HG02938 (cell line): ENCODE data around the gene ITLN2.
"Not testable (repeated sequence)": the region's sequence is repeated elsewhere in the genome, so short reads cannot be mapped to it uniquely, and the experiment has no call there.

Source experiments
- ATAC-seq: cut with Tn5 transposase; IDR thresholded peaks from one replicate; pipeline ENCODE4 v1.9.1; 2021; ENCODE audit warnings: mild to moderate bottlenecking, moderate library complexity; ENCODE audit not compliant: unreplicated experiment

The ITLN2 gene

GRCh38 chr1:160954158-160955104 lies at the start of gene ITLN2:
Gene ITLN2, minus strand, starts transcription at chr1:160954809. Its CDS starts 68 bp downstream, at chr1:160954741.
- no peak for ATAC-seq

DNA sequence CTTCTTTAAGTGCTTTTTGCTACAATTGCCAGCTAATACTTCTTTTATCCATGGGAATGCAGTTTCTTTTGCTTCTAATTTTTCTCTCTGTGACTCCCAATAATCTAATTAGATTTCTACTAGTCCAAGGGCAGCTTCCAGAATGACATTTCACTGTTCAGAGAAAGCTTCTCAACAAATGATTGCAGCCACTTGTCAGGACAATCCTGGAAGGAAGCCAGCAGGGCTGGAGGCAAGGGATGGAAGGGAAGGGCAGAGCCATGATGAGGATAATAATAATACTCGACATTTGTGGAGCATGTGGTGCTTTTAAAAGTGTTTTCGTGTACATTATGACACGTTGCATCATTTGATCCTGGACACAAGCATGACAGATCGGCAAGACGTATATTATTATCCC lies 46.9 kb upstream of the ITLN2 start:
- ATAC-seq = no peak

DNA sequence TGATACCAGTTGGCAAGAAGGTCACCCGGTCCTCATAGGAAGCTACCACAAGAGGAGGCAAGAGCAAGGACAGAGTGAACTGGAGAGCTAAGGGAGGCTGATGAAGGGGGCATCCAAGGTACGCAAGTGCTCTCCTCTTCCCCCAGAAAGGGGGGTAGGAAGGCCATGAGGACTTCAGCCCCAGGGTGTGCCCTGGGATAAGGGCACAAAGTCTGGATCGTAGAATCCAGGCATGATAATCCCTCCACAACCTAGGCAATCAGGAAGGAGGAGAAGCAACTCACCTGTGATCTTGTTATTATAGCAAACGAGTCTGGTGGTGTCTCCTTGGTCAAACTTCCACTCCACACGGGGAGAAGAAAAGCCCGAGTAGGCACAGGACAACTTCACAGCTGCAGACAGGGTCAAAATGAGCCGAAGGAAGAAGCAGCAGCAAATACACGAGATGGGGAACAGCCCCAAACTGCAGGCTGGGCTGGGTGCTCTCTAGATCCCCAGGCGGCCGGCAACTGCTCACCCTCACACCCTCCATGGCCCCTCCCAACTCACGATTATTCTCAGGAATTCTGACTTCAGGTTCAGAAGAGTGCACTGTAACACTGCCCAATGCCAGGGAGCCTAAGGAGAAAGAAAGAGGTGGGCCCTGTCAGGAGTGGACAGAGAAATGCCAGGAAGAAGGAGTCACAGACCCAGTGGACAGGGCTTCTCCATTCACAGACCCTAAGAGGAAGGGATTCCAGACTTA lies 46.3 kb upstream of the ITLN2 start:
- no peak for ATAC-seq

DNA sequence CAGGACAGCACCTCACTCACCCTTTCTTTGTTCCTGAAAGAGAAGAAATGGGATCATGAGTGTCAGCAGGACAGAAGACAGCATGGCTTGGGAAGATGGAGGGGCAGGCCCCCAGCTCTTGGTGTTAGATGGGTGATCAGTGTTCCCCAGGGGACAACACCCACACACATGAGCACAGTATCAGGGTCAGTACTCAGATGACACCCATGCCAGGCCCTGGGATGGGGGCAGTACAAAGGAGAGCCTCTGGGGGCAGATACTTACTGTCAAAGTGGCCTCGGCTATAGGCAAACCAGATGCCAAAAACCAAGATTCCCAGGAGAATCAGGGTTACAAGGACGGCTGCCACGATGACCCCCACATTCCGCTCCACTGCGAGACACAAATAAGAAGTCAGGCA lies 44.8 kb upstream of the ITLN2 start:
- ATAC-seq = no peak

GRCh38 chr1:160997323-160998038 lies 42.9 kb upstream of the ITLN2 start:
- no peak for ATAC-seq

GRCh38 chr1:160996178-160996577 lies 41.6 kb upstream of the ITLN2 start:
- no peak for ATAC-seq

DNA sequence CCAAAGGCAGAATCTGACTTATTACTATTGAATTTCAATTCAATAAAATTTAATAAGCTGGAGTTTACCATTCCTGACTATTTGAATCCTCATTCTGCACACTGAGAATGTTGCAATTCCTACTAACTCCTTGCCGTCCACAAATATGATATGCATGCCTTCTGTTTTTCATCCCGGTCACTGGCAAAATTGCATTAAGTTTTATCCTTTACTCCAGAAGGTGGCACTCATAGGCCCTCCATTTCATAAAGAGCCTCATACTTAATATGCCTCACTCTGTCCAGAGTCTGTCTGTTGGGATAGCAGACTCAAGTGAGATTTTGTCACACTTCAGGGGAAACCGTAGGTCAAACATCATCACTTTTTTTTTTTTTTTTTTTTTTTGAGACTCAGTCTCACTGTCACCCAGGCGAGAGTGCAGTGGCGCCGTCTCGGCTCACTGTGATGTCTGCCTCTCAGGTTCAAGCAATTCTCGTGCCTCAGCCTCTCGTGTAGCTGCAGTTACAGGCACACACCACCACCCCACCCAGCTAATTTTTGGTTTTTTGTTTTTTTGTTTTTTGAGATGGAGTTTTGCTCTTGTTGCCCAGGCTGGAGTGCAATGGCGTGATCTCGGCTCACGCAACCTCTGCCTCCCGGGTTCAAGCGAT lies 39.1 kb upstream of the ITLN2 start:
- ATAC-seq = no peak

DNA sequence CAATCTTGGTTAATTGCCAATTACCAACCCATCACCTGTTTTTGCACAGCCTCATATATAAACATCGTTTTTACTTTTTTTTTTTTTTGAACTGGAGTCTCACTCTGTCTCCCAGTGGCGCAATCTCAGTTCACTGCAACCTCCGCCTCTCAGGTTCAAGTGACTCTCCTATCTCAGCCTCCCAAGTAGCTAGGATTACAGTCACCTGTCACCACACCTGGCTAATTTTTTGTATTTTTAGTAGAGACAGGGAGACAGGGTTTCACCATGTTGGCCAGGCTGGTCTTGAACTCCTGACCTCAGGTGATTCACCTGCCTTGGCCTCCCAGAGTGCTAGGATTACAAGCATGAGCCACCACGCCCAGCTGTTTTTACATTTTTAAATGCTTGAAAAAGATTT lies 37.4 kb upstream of the ITLN2 start:
- not testable (repeated sequence) for ATAC-seq

DNA sequence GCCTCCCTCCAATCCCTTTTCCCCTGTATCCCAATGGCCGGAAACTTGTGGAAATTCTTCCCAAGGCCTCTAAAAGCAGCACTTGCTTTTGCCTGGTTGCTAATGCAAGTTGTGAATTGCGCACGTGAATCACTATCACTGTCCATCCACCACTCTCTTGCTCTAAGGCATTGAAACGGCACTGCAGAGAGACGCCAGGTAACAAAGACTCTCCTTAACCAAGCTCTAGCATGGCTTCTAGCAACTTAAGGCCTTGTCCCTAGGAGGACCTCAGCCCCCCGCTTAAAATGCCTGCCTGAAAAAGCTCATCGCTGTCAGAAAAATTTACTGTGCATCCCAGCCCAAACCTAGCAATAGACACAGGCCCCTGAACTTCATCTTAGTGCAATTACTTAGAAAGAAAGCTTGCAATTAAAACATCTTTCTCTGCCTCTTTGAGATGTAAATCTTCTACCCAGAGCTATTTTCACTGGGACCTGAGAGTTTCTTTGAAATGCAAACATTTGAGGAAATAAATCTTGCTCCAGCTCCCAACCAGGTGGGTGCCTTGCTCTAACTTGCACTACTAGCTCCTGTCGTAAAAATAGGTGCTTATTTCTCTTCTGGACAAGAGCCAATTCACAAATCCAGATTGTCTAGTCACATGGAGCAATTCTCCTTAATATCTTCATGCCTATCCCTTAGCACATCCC lies 32.9 kb upstream of the ITLN2 start:
- ATAC-seq = no peak

GRCh38 chr1:160985723-160986122 lies 31.1 kb upstream of the ITLN2 start:
- ATAC-seq = no peak

DNA sequence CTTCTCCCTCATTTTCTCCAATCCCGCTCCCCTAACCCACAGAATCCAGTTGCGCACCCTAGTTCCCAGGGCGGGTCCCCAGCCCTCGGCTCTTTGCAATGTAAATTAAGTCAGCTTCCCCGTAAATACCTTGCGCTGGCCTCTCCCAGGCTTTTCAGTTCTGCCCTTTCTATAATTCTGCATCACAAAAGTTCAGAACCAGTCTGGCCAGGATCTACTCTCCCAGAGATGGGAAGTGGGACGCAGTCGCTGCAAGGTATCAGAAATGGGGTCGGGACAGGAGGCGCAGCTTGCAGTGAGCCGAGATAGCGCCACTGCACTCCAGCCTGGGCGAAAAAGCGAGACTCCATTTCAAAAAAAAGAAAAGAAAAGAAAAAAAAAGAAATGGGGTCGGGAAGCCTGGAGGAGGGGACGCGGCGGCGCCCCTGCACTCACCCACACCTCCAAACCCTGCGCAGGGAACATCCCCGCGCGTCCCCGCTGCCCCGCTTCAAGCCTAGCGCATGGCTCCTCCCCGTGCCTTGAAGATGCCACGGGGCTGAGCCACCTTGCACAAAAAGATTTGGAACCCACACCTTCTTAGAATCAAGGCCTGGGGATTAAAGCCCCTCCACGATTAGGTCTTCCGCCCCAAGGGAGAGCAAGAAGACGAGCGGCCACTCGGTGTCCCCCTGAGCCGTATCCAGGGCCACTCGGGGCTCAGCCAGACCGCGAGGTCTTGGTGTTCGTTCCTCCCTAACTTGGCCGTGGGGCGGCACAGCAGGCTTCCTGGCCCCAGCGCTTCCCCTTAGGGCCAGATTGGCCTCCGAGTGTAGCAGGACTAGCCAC lies 27.2 kb upstream of the ITLN2 start:
- ATAC-seq = no peak

DNA sequence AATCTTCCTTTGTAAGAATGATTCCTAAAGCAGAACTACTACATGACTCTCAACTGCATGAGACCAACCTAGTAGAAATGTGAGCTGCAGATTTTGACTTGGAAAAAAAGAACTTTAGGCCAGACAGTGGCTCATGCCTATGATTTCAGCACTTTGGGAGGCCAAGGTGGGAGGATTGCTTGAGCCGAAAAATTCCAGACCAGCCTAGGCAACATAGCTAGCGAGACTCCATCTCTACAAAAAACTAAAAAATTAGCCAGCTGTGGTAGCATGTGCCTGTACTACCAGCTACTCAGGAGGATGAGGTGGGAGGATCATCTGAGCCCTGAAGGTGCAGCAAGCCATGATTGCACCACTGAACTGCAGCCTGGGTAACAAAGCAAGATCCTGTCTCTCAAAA lies 24.7 kb upstream of the ITLN2 start:
- no peak for ATAC-seq

- ATAC-seq = no peak
Observed at GRCh38 chr1:160978510-160978927, 23.9 kb upstream of the ITLN2 start.

DNA sequence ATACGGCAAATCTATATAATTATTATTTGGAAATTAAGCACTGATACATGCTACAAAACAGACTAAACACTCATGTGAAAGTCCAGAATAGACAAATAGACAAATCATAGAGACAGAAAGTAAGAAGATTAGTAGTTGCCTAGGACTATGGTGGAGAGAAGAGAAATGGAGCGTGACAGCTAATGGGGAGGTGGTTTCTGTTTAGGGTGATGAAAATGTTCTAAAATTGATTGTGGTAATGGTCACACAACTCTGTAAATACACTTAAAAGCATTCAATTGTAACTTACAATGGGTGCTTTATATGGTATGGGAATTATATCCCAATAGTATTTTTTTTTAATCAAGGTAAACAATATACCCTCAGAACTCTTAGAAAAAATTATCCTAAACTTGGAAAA lies 20.4 kb upstream of the ITLN2 start:
- ATAC-seq = no peak

GRCh38 chr1:160973491-160973890 lies 18.9 kb upstream of the ITLN2 start:
- ATAC-seq = no peak

GRCh38 chr1:160972939-160973338 lies 18.3 kb upstream of the ITLN2 start:
- ATAC-seq = no peak

GRCh38 chr1:160971618-160972056 lies 17.0 kb upstream of the ITLN2 start:
- peak; percentile 49 for ATAC-seq

DNA sequence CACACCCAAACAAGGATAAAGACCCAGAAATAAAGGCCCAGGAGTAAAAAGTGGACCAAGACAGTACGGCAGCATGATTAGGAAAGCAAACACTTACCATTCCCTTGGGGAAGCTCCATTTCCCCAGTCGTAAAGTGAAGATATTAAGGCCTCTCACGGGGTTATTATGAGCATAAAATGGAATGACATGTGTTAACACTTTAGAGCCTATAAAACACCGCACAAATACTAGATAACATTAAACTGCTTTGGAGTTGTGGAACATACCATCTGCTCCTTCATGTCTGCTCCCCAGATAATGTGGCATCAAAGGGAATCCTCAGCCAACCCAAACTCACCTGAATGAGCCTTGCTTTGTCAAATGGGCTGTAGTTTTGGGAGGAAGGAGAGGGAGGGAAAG lies 8.9 kb upstream of the ITLN2 start:
- ATAC-seq = no peak

GRCh38 chr1:160961419-160961818 lies 6.8 kb upstream of the ITLN2 start:
- no peak for ATAC-seq
